HG03439 (cell line): ENCODE results near the gene CEP135.
A peak's percentile ranks its signal among the peaks of the same experiment; 100 is the strongest.
"Not testable (repeated sequence)": the region's sequence is repeated elsewhere in the genome, so short reads cannot be mapped to it uniquely, and the experiment has no call there.

ENCODE experiments used
- ATAC-seq: cut with Tn5 transposase; IDR thresholded peaks from one replicate; pipeline ENCODE4 v1.9.1; 2021; ENCODE audit warnings: mild to moderate bottlenecking, moderate library complexity; ENCODE audit not compliant: unreplicated experiment

CEP135 gene

DNA sequence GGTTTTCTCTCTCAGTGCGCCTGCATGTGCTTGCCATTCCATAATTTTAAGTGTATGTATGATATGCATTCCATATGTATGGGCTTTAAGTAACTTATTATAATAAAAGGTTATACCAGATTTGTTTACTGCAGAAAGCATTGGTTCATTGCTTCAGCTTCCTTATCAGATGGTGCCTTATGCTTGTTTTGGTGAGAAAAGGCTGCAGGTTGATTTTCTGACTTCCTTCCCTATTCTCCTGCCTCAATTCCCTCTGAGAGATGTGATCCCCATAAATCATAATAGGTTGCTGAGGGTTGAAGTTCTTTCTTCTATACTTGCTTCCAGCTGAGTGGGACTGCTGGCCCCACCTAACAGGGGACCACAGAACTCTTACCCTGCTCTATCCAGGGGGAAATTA lies 10.3 kb upstream of the CEP135 start:
- ATAC-seq, result no peak

GRCh38 chr4:55939421-55939820 lies 9.3 kb upstream of the CEP135 start:
- ATAC-seq, result no peak

- ATAC-seq, result no peak
These were observed 6.8 kb upstream of the CEP135 start for GRCh38 chr4:55941881-55942396.

DNA sequence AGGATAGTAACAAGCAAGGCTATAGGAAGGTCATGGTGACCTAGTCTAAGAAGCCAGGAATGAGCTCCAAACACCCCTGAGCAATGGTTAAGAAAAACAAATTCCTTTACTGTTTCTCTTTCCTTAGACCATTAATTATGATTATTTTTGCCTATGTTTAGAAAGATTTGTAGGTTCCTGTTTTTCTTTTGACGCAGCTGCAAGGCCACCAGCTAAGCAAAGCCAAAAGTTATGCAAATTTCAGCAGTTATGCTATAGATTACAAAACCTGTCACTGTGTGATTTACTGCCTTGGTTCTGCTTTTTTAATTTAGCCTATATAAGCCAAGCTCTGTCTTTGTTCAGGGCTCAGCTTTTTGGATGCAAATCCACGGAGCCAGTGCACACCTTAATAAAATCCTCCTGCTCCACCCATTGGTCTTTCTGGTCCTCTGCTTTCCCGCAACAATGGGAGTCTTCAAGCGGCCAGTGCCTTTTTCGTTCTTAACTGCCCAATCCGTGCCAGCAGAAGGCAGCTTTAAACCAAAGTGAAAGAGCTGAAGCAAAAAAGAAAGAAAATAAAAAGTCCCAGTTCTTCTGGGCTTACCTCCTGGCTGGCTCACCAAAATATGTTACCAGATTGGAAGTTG lies 1.4 kb upstream of the CEP135 start:
- peak; percentile 31 for ATAC-seq

DNA sequence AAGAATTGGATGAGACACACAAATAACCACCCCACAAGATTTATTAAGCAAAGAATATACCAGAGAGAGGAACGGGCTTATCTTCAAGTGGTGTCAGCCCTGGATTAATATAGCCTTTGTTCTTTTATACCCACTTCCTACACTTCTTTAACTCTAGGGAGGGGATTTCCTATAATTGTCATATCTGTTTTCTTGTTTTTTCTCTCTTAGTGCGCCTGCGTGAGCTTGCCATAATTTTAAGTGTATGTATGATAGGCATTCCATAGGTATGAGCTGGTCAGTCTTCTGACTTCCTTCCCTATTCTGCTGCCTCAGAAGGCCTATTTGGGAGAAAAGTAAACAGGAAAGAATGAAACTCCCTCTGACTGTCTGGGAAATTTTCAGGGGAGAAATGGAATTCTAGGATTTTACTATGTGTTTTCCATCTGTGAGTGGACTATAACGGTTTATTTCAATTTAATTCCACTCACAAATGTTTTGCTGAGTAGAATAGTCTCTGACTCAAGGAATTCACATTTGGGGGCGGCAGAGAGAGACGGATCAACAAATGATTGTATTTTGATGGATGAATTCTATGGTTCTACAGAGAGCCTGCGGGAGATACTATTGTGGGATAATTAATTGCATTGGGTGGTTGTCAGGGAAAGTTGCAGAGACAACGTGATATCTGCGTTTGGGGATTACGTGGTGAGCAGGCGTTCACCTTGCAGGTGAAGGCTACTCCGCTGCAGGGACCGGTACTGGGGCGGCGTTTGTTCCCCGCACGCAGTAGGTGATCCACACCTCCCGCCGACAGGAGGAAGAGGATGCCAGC lies 626 bp upstream of the CEP135 start:
- ATAC-seq, result peak; percentile 14

- ATAC-seq, result no peak
These were observed 697 bp downstream of the CEP135 start for GRCh38 chr4:55949482-55949802.

DNA sequence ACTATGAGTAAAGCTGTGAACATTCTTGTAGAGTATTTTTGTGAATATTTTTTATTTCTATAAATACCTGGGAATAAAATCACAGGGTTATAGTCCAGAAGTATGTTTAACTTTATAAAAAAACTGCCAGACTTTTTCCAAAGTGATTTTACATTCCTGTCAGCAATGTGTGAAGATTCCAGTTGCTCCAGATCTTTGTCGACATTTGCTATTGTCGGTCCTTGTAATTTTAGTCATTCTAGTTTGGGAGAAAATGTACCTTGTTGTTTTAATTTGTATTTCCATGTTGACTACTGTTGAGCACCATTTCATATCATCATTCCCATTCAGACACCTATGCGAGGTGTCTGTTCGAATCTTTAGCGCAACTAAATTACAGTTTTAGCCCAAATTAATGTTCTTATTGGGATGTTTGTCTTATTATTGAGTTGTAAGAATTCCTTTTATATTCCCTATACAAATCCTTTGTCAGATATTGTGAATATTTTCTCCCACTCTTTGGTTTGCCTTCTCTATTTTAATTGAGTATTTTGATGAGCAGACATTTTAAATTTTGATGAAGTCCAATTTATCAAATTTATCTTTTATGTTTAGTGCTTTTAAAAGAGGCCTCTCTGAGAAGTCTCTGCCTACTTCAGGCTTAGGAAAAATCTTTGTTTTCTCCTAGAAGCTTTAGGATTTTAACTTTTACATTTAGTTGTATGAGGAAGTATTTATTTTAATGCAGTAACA lies 2.6 kb downstream of the CEP135 start:
- no peak for ATAC-seq

GRCh38 chr4:55955710-55956109 lies 7.0 kb downstream of the CEP135 start:
- ATAC-seq, result no peak

DNA sequence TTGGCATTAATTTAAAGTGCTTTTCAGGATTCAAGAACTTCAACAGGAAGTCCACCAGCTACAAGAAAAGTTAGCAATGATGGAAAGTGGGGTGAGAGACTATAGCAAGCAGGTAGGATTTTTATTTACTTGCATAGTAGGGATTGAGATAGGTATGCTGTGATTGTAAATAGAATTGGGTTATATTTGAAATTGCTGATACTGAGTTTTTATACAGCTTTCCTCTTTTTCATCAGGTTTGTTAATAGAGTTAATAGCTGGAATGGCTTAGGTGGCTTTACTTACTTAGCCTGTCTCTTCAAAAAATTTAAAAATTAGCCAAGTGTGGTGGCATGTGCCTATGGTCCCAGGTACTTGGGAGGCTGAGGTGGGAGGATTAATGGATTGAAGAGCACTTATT lies 10.9 kb downstream of the CEP135 start:
- ATAC-seq, result no peak

GRCh38 chr4:55964046-55964445 lies 15.3 kb downstream of the CEP135 start:
- no peak for ATAC-seq

DNA sequence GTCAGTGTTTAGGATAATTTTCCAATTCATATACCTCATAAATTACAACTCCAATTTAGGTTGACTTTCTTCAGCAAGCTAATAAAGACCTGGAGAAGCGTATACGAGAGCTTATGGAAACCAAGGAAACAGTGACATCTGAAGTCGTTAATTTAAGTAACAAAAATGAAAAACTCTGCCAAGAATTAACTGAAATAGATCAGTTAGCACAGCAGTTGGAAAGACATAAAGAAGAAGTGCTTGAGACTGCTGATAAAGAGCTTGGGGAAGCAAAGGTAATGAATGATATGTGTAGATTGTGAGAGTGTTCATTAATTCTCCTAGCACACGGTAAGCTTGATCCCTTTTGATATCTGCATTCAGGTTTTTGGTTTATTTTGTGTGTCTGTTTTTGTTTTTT lies 16.8 kb downstream of the CEP135 start:
- ATAC-seq, result no peak

GRCh38 chr4:55966324-55966723 lies 17.6 kb downstream of the CEP135 start:
- ATAC-seq, result not testable (repeated sequence)

DNA sequence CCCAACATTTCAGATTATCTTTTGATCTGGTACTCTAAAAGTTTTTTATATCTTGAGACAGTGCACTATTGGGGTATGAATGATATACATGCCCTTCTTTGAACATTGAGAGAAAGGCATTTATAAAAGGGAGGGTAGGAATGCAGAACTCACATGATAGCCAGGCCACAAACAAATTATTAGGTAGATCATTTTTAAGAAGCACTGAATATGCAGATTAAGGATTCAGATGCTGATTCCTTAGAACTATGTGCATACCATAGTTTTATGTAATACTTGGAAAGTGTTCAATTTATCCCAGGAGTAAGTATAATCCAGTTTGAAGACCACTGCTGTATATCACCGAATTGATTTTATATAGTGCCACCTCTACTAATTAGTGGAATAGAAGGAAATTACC lies 18.6 kb downstream of the CEP135 start:
- ATAC-seq, result no peak

- ATAC-seq, result no peak
These were observed 24.9 kb downstream of the CEP135 start for GRCh38 chr4:55973650-55974049.

GRCh38 chr4:55977811-55978210 lies 29.1 kb downstream of the CEP135 start:
- ATAC-seq, result no peak

DNA sequence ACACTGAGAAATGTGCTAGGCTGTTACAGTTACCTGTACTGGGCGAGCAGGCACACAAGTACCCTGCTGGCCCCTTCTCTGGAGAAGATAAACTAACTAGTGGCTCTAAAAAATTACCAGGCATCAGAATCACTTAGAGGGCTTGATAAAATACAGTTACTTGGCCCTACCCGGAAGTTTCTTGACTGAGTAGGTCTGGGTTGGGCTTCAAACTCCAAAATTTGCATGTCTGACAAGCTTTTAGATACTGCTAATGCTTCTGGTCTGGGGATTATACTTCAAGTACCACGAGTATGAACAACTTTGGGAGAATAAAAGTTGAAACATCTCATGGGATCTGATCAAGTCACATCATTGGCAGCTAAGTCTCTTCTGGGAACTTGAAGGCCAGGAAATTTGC lies 30.8 kb downstream of the CEP135 start:
- ATAC-seq, result no peak

DNA sequence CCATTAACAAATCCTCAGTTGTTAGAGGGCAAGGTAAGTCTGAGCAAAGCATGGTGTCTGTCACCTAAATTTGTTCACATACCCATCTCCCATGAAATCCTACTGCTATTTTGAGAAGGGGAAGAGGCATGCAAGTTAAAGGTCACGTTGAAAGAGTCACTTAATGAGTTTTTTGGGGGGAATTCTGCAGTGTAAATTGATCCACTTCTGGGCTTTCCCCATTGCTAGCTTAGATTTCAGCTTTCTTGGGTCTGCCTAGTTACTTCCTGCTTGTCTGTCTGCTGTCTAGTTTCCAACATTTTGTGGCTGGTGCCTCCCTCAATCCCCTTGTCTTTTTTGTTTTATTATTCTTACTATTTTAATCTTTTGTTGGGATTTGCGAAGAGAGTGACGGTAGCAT lies 32.0 kb downstream of the CEP135 start:
- no peak for ATAC-seq

- ATAC-seq, result no peak
These were observed 34.2 kb downstream of the CEP135 start for GRCh38 chr4:55982976-55983375.

GRCh38 chr4:55989766-55990165 lies 41.0 kb downstream of the CEP135 start:
- ATAC-seq, result no peak

- ATAC-seq, result peak; percentile 82
These were observed 45.4 kb downstream of the CEP135 start for GRCh38 chr4:55993994-55994663.

- no peak for ATAC-seq
These were observed 47.9 kb downstream of the CEP135 start for GRCh38 chr4:55996646-55997045.
